WTC11 (cell line): Measurements from ENCODE around the gene CEP85L. TPM values are rescaled to one million over a fixed set of nuclear protein-coding genes. Genes with fewer than 3 reads are reported as not detected.

Experiments used
- ATAC-seq: fragments of 200-7000 bp; cut with Tn5 transposase; 2 replicates; pipeline ENCODE4 v1.10.0; 2021; ENCODE audit warnings: mild to moderate bottlenecking, moderate library complexity
- CTCF ChIA-PET: fragments of 300-600 bp; sonication (Branson Sonifier 250); formaldehyde crosslinking; loops from one replicate; lab custom pipeline; 2021; ENCODE audit warnings: antibody characterized with exemption; lab: Charles Lee
- POLR2A ChIA-PET: fragments of 350-600 bp; sonication (Branson Sonifier 250); formaldehyde crosslinking; loops from one replicate; lab custom pipeline; 2021; ENCODE audit warnings: antibody characterized with exemption; lab: Charles Lee
- DNase-seq: peaks from one replicate; pipeline ENCODE4 v3.0.0; 2021; ENCODE audit warnings: low spot score
- H3K27ac Mint-ChIP-seq: 2 replicates; pipeline ENCODE4 v1.8.0; 2021; ENCODE audit warnings: mixed read lengths
- H3K27me3 Mint-ChIP-seq: 2 replicates; pipeline ENCODE4 v1.8.0; 2021; ENCODE audit warnings: low read depth, mild to moderate bottlenecking, moderate library complexity, mixed read lengths
- H3K36me3 Mint-ChIP-seq: 2 replicates; pipeline ENCODE4 v1.8.0; 2021; ENCODE audit warnings: mixed read lengths
- H3K4me1 Mint-ChIP-seq: 2 replicates; pipeline ENCODE4 v1.8.0; 2022; ENCODE audit warnings: mixed read lengths
- H3K4me3 Mint-ChIP-seq: 2 replicates; pipeline ENCODE4 v1.8.0; 2021; ENCODE audit warnings: mild to moderate bottlenecking, moderate library complexity, mixed read lengths
- H3K9me3 Mint-ChIP-seq: 2 replicates; pipeline ENCODE4 v1.8.0; 2021; ENCODE audit warnings: mixed read lengths
- CREB1 ChIP-seq: sonication (generic); formaldehyde crosslinking; IDR thresholded peaks from 2 replicates; pipeline ENCODE4 v1.8.0; 2023; ENCODE audit warnings: mild to moderate bottlenecking, missing genetic modification reagents
- EMX1 ChIP-seq: fragments of 250-450 bp; sonication (Bioruptor Pico); IDR thresholded peaks from 2 replicates; pipeline ENCODE4 v1.8.0; 2021; ENCODE audit warnings: mild to moderate bottlenecking
- FOXP4 ChIP-seq: sonication (generic); formaldehyde crosslinking; IDR thresholded peaks from 2 replicates; pipeline ENCODE4 v1.8.0; 2022; ENCODE audit warnings: mild to moderate bottlenecking, missing genetic modification reagents
- JUN ChIP-seq: sonication (generic); formaldehyde crosslinking; IDR thresholded peaks from 2 replicates; pipeline ENCODE4 v1.8.0; 2023; ENCODE audit warnings: mild to moderate bottlenecking, missing genetic modification reagents
- NFE2L1 ChIP-seq: sonication (generic); formaldehyde crosslinking; IDR thresholded peaks from 2 replicates; pipeline ENCODE4 v1.8.1; 2023; ENCODE audit warnings: missing genetic modification reagents
- NR1H2 ChIP-seq: sonication (generic); formaldehyde crosslinking; IDR thresholded peaks from 2 replicates; pipeline ENCODE4 v1.9.0; 2021; ENCODE audit warnings: mild to moderate bottlenecking, moderate library complexity, missing genetic modification reagents
- OVOL2 ChIP-seq: fragments of 250-450 bp; sonication (Bioruptor Pico); IDR thresholded peaks from 2 replicates; pipeline ENCODE4 v1.9.0; 2021; ENCODE audit warnings: mild to moderate bottlenecking, borderline replicate concordance
- SMAD4 ChIP-seq: sonication (generic); formaldehyde crosslinking; IDR thresholded peaks from 2 replicates; pipeline ENCODE4 v1.8.0; 2022; ENCODE audit warnings: mild to moderate bottlenecking, missing genetic modification reagents
- TEAD1 ChIP-seq: sonication (generic); formaldehyde crosslinking; IDR thresholded peaks from 2 replicates; pipeline ENCODE4 v1.8.0; 2022; ENCODE audit warnings: mild to moderate bottlenecking, missing genetic modification reagents
- TP53 ChIP-seq: sonication (generic); formaldehyde crosslinking; IDR thresholded peaks from 2 replicates; pipeline ENCODE4 v1.8.1; 2023; ENCODE audit warnings: mild to moderate bottlenecking, missing genetic modification reagents
- ZBTB43 ChIP-seq: sonication (generic); formaldehyde crosslinking; IDR thresholded peaks from 2 replicates; pipeline ENCODE4 v1.8.1; 2023; ENCODE audit warnings: mild to moderate bottlenecking, missing genetic modification reagents
- total RNA-seq: library from RNA; stranded (reverse); gene quantifications from 3 replicates; pipeline ENCODE4 v1.2.3, GENCODE V29; 2021
- TF ChIP-seq, protein P1 (sequence below): sonication (generic); formaldehyde crosslinking; IDR thresholded peaks from 2 replicates; pipeline ENCODE4 v1.8.0; 2022; ENCODE audit warnings: missing genetic modification reagents
- TF ChIP-seq, protein P2 (sequence below): sonication (generic); formaldehyde crosslinking; IDR thresholded peaks from 2 replicates; pipeline ENCODE4 v1.8.1; 2023; ENCODE audit warnings: mild to moderate bottlenecking, missing genetic modification reagents
- TF ChIP-seq, protein P3 (sequence below): sonication (generic); formaldehyde crosslinking; IDR thresholded peaks from 2 replicates; pipeline ENCODE4 v1.8.1; 2022; ENCODE audit warnings: mild to moderate bottlenecking, missing genetic modification reagents, moderate library complexity, borderline replicate concordance
- TF ChIP-seq, protein P4 (sequence below): sonication (generic); formaldehyde crosslinking; IDR thresholded peaks from 2 replicates; pipeline ENCODE4 v1.8.1; 2023; ENCODE audit warnings: mild to moderate bottlenecking, missing genetic modification reagents, borderline replicate concordance
- TF ChIP-seq, protein P5 (sequence below): sonication (generic); formaldehyde crosslinking; IDR thresholded peaks from 2 replicates; pipeline ENCODE4 v1.8.1; 2023; ENCODE audit warnings: mild to moderate bottlenecking, moderate library complexity, missing genetic modification reagents

Gene CEP85L
- total RNA-seq, 1 experiment from 2014 or later = 32.5 TPM

DNA sequence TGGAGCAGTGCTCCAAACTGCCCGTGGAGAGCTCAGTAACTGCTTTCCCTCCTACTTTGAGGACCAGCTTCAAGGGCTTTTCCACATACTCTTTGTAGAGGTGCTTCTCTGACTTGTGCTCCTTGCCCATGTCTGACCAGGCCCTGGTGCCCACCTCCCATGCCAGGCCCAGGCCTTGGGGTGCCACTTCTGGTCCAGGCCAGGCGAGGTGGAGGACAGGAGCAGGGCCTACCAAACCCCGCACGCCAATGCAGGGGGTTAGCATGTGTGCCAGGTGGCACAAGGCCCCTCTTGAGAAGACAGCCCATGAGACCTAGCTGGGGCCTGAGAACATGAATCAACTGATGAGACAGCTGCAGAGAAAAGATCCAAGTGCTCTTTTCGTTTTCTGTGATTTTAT lies 150.3 kb downstream of the CEP85L start:
- Mint-ChIP-seq H3K4me1 (no peaks in the 10 kb centered on the region), H3K4me3 (no peak overlapping the region), H3K27me3 (no peaks in the 10 kb centered on the region; the same call in 1 of the 2 replicates), H3K9me3 (peaks cover 27% of the 10 kb centered on the region), H3K27ac (no peak overlapping the region), H3K36me3 (peaks cover 32% of the 10 kb centered on the region)
- DNase-seq = no peak
- CTCF ChIA-PET = no interaction called here
- ATAC-seq = no peak
- TF ChIP-seq, protein P1, sequence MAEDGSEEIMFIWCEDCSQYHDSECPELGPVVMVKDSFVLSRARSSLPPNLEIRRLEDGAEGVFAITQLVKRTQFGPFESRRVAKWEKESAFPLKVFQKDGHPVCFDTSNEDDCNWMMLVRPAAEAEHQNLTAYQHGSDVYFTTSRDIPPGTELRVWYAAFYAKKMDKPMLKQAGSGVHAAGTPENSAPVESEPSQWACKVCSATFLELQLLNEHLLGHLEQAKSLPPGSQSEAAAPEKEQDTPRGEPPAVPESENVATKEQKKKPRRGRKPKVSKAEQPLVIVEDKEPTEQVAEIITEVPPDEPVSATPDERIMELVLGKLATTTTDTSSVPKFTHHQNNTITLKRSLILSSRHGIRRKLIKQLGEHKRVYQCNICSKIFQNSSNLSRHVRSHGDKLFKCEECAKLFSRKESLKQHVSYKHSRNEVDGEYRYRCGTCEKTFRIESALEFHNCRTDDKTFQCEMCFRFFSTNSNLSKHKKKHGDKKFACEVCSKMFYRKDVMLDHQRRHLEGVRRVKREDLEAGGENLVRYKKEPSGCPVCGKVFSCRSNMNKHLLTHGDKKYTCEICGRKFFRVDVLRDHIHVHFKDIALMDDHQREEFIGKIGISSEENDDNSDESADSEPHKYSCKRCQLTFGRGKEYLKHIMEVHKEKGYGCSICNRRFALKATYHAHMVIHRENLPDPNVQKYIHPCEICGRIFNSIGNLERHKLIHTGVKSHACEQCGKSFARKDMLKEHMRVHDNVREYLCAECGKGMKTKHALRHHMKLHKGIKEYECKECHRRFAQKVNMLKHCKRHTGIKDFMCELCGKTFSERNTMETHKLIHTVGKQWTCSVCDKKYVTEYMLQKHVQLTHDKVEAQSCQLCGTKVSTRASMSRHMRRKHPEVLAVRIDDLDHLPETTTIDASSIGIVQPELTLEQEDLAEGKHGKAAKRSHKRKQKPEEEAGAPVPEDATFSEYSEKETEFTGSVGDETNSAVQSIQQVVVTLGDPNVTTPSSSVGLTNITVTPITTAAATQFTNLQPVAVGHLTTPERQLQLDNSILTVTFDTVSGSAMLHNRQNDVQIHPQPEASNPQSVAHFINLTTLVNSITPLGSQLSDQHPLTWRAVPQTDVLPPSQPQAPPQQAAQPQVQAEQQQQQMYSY = no peak
- TF ChIP-seq, protein P2, sequence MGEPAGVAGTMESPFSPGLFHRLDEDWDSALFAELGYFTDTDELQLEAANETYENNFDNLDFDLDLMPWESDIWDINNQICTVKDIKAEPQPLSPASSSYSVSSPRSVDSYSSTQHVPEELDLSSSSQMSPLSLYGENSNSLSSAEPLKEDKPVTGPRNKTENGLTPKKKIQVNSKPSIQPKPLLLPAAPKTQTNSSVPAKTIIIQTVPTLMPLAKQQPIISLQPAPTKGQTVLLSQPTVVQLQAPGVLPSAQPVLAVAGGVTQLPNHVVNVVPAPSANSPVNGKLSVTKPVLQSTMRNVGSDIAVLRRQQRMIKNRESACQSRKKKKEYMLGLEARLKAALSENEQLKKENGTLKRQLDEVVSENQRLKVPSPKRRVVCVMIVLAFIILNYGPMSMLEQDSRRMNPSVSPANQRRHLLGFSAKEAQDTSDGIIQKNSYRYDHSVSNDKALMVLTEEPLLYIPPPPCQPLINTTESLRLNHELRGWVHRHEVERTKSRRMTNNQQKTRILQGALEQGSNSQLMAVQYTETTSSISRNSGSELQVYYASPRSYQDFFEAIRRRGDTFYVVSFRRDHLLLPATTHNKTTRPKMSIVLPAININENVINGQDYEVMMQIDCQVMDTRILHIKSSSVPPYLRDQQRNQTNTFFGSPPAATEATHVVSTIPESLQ (CRISPR knock-in tag) = no peak
- TF ChIP-seq, protein P3, sequence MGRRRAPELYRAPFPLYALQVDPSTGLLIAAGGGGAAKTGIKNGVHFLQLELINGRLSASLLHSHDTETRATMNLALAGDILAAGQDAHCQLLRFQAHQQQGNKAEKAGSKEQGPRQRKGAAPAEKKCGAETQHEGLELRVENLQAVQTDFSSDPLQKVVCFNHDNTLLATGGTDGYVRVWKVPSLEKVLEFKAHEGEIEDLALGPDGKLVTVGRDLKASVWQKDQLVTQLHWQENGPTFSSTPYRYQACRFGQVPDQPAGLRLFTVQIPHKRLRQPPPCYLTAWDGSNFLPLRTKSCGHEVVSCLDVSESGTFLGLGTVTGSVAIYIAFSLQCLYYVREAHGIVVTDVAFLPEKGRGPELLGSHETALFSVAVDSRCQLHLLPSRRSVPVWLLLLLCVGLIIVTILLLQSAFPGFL (CRISPR knock-in tag) = no peak
- TF ChIP-seq JUN (no peak), NR1H2 (CRISPR knock-in tag) (no peak), FOXP4 (CRISPR knock-in tag) (no peak), CREB1 (CRISPR knock-in tag) (no peak), SMAD4 (no peak), NFE2L1 (CRISPR knock-in tag) (no peak), TEAD1 (CRISPR knock-in tag) (no peak), OVOL2 (no peak), EMX1 (CRISPR knock-in tag) (no peak), TP53 (CRISPR knock-in tag) (no peak), ZBTB43 (CRISPR knock-in tag) (no peak)
- TF ChIP-seq, protein P4, sequence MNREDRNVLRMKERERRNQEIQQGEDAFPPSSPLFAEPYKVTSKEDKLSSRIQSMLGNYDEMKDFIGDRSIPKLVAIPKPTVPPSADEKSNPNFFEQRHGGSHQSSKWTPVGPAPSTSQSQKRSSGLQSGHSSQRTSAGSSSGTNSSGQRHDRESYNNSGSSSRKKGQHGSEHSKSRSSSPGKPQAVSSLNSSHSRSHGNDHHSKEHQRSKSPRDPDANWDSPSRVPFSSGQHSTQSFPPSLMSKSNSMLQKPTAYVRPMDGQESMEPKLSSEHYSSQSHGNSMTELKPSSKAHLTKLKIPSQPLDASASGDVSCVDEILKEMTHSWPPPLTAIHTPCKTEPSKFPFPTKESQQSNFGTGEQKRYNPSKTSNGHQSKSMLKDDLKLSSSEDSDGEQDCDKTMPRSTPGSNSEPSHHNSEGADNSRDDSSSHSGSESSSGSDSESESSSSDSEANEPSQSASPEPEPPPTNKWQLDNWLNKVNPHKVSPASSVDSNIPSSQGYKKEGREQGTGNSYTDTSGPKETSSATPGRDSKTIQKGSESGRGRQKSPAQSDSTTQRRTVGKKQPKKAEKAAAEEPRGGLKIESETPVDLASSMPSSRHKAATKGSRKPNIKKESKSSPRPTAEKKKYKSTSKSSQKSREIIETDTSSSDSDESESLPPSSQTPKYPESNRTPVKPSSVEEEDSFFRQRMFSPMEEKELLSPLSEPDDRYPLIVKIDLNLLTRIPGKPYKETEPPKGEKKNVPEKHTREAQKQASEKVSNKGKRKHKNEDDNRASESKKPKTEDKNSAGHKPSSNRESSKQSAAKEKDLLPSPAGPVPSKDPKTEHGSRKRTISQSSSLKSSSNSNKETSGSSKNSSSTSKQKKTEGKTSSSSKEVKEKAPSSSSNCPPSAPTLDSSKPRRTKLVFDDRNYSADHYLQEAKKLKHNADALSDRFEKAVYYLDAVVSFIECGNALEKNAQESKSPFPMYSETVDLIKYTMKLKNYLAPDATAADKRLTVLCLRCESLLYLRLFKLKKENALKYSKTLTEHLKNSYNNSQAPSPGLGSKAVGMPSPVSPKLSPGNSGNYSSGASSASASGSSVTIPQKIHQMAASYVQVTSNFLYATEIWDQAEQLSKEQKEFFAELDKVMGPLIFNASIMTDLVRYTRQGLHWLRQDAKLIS (CRISPR knock-in tag) = no peak
- TF ChIP-seq, protein P5, sequence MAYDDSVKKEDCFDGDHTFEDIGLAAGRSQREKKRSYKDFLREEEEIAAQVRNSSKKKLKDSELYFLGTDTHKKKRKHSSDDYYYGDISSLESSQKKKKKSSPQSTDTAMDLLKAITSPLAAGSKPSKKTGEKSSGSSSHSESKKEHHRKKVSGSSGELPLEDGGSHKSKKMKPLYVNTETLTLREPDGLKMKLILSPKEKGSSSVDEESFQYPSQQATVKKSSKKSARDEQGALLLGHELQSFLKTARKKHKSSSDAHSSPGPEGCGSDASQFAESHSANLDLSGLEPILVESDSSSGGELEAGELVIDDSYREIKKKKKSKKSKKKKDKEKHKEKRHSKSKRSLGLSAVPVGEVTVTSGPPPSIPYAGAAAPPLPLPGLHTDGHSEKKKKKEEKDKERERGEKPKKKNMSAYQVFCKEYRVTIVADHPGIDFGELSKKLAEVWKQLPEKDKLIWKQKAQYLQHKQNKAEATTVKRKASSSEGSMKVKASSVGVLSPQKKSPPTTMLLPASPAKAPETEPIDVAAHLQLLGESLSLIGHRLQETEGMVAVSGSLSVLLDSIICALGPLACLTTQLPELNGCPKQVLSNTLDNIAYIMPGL (CRISPR knock-in tag) = no peak
- POLR2A ChIA-PET = no interaction called here
